ENCODE results near the gene MAP2K7.
"Not testable (repeated sequence)": the region's sequence is repeated elsewhere in the genome, so short reads cannot be mapped to it uniquely, and the experiment has no call there.

MAP2K7 gene

DNA sequence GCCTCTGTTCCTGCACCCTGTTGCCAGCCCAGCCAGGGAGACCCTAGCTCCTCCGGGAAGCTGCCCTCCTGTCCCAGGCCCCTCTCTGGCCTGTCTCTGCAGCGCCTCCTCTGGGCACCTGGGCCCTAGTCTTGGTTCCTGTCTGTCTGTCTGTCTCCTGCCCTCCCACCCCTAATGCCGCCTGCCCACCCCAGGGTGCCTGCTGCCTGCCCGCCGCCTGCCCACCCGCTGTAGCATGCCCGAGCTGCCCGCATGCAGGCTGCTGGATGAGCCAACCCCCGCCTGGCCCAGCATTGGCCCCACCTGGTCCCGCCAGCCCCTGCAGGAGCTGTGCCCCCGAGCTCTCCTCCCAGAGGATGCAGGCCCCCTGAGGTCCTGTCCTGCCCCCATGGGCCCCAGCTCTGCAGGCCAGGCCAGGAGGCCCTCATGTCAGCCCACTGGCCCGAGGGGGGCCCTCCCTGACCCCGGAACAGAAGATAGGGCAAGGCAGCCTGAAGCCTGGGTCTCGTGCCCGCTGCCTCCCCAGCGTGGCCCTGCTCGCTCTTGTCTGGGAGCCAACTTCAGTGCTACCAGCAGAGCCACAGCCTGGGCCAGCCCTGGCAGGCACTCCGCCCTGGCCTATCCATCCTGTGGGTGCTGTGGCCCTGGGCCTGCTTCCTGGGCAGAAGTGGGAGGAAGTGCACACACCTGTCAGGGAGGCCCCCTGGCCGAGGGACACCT is 5.2 kb downstream of the MAP2K7 start:
- DNase-seq = no peak

DNA sequence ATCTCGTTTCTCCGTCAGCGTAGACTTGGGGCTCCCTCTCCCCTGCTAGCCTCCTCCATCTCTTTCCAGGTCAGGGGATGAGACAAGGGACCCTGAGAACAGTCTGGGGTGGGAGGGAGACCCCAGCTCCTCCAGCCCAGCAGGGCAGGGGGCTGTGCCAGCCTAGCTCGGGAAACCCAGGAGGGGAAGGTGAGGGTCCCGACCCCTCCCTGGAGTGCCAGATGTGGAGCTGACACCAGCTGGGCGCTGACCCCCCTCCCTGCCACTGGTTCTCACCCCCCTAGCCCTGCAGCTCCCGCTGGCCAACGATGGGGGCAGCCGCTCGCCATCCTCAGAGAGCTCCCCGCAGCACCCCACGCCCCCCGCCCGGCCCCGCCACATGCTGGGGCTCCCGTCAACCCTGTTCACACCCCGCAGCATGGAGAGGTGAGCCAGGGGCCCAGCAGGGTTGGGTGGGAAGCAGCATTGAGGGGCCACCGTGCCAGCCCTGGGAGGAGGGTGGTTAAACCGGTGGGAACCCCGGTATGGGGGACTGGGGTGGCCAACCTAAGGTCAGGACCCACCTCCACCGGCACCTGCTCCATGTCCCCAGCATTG is 5.9 kb downstream of the MAP2K7 start:
- no peak for DNase-seq

DNA sequence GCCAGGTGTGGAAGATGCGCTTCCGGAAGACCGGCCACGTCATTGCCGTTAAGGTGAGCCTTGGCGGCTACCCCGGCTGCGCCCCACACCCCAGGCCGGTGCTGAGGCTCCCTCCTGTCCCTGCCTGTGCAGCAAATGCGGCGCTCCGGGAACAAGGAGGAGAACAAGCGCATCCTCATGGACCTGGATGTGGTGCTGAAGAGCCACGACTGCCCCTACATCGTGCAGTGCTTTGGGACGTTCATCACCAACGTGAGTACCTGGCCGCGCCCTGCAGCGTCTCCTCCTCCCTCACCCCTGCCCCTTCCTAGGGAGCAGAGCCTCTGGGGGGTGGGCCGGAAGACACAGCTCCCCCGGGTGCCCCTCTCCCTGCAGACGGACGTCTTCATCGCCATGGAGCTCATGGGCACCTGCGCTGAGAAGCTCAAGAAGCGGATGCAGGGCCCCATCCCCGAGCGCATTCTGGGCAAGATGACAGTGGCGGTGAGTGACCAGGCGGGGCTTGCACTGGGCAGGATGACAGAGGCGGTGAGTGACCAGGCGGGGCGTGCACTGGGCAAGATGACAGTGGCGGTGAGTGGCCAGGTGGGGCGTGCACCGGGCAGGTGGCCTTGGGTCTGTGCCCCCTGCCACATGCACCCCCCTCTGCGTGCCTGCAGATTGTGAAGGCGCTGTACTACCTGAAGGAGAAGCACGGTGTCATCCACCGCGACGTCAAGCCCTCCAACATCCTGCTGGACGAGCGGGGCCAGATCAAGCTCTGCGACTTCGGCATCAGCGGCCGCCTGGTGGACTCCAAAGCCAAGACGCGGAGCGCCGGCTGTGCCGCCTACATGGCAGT is 6.9 kb downstream of the MAP2K7 start:
- no peak for DNase-seq

DNA sequence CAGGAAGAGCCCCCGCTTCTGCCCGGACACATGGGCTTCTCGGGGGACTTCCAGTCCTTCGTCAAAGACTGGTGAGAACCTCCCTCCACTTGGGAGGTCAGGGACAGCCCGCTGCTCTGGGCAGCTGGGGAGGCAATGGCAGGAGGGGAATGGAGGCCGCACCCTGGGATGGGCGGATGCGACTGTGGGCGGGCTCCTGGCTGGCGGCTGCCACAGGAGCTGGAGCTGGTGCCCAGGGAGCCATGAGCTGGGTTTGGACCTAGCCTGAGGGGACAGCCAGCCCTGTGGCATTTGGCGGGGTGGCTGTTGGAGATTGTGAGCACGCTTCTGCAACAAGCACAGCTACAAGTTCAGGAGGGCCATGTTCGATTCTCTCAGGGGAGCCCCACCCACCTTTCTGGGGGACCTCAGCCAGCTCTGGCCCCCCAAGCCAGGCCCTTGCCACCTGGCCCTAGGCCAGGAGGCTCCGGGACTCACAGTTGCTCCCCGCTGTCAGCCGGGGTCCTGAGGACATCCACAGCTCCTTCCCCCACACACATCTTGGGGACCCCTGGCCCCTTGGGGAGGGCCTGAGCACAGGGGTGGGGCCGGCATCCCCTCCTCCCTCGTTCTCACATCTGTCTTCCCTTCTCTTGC is 7.9 kb downstream of the MAP2K7 start:
- DNase-seq = no peak

DNA sequence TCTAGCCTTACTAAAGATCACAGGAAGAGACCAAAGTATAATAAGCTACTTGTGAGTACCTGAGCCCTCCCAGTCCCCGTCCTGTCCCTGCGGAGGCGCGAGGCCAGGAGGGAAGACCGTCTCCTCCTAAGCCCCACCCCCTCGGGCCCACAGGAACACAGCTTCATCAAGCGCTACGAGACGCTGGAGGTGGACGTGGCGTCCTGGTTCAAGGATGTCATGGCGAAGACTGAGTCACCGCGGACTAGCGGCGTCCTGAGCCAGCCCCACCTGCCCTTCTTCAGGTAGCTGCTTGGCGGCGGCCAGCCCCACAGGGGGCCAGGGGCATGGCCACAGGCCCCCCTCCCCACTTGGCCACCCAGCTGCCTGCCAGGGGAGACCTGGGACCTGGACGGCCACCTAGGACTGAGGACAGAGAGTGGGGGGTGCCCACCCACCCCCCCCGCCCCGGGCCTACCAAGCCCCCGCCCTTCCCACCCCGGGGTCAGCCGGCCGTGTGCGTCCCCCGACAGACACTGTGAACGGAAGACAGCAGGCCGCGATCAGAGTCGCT is 8.5 kb downstream of the MAP2K7 start:
- DNase-seq = no peak

DNA sequence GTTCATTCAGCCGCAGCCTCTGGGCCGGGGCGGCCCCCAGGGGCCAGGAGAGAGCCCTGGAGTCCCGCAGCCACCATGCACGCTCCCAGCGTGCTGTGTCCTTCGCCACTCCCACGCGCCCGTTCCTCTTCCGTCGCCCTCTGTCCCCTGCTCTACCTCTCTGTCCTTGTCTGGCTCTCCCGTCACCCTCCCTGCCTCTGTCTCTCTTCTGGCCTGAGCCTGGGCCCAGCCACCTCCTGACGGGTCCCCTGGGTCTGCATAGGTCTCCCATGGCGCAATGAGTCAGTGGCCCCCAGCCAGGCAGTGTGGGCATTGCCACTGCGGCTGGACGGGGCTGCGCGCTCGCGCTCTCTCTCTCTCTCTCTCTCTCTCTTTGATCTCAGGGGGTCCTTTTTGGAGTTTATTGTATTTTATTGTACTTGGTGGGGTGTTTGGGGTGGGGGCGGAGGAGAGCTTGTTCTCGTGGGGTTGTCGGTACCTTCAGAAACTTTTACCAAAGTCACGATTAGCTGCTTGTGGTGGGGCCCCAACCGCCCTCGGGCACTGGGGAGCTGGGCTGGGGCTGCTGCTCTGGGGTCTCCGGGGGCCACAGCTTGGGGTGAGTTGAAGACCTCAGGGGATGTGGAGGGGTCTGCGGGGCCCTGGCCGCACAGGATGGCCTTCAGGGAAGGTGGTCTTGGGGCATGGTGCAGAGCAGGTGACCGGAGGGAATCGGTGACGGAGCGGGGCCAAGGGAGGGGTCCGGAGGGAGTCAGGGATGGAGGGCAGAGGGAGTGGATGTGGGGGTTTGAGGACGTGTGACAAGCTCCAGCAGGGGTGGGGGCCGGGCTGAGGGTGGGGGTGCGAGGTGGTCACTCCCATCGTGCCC is 9.3 kb downstream of the MAP2K7 start:
- DNase-seq = no peak

DNA sequence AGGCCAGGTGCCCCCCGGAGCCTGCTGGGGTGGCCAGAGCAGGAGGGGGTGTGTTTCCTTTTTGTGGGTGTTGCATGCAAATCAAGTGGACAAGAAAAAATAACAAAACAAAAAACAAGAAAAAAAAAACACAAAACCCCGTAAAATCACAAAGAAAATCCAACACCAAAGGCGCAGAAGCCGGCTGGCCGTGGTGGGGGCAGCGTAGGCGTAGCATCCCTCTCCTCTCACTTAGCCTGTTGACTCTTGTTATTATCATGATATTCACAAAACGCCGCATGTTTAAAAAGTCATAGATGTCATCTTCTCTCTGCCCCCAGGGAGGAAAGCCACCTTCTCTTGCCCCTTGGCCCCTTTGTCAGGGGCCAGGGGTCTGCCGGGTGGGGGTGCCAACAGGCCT is 10.0 kb downstream of the MAP2K7 start:
- no peak for DNase-seq

DNA sequence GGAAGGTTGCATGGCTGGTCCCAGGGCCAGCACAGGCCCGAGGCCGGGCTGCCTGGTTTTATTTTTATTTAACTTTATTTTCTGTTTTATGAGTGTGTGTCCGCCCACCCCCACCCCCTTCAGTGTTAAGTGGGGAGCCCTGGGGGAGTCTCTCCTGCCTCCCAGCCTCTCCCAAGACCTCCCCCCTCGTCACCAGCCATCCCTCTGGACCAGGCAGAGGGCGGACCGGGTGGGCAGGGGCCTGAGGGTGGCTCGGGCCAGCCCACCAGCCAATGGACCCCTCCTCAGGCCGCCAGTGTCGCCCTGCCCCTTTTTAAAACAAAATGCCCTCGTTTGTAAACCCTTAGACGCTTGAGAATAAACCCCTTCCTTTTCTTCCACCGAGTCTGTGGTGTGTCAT is 10.4 kb downstream of the MAP2K7 start:
- DNase-seq = no peak

DNA sequence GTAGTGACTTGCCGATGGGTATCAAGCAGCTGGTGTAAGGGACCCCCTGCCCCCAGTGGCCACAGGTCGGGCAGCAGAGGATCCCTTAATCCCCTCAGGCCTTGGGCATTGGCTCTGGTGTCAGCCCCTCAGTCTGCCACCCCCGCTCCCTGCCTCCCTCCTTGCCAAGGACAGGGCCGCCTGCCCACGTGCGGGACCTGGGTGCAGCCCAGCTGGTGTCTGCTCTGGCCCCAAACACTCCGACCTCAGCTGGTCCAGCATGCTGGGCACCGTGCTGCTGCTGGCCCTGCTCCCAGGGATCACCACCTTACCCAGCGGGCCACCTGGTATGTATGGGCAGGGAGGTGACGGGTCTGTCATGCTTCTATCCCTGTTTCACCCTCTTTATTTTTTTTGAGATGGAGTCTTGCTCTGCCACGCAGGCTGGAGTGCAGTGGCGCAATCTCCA is 10.9 kb downstream of the MAP2K7 start, which contains the start of gene TGFBR3L:
Gene TGFBR3L, plus strand, starts transcription at position 233 of the 448 bp plus-strand sequence.
- no peak for DNase-seq

DNA sequence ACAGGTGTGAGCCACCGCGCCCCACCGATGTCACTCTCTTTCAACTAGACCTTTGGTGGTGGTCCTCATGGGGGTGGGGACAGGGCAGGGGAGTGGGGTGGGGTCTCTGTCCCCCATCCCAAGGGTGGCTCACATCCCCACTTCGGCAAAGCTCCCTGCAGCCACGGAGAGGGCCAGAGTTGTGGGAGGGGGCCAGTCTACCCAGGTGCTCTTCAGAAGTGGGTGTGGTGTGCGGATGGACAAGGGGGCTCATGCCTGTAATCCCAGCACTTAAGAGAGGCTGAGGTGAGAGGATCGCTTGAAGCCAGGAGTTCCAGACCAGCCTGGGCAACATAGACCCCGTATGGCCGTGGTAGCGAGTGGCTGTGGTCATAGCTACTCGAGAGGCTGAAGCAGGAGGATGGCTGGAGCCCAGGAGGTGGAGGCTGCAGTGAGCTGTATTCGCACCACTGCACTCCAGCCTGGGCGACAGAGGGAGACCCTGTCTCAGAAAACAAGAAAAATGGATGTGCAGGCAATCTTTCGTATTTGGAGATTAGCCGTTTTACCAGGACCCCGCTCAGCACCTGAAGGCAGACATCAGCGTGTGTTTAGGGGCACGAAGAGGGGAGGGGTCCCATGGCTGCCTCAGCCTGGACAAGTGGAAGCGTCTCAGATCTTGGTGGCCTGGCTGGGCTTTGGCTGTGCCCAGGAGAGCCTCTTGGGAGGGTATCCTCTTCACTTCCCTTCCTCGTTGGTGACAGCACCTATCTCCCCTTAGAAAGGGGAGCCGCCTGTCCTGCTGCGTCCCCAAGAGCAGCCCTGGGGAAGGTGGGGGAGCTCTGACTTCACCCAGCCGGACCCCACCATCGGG is 11.8 kb downstream of the MAP2K7 start:
- no peak for DNase-seq

DNA sequence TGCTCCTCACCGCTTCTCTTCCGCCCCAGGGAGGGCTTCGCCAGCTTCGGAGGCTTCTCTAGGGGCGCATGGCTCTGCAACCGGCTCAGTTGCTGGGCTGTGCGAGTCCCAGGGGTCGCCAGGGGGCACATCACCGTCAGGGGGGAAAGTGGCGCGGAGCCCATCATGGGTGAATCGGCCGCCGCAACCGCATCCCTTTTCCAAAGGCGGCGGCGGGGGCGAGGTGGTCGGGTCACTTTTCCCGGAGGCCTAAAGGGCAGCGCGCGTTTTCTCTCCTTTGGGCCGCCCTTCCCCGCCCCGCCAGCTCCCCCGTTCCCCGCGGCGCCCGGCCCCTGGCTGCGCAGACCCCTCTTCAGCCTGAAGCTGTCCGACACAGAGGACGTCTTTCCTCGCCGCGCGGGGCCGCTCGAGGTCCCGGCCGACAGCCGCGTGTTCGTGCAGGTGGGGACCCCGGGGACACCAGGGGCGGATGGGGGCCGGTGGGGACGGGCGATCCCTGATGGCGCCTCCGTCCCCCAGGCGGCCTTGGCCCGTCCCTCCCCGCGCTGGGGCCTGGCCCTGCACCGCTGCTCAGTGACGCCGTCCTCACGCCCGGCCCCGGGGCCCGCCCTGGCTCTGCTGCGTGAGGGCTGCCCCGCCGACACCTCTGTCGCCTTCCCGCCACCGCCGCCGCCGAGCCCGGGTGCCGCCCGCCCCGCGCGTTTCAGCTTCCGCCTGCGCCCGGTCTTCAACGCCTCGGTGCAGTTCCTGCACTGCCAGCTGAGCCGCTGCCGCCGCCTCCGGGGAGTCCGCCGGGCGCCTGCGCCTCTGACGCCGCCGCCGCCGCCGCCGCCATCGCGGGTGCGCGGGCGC is 12.7 kb downstream of the MAP2K7 start:
- peak; percentile 39 for DNase-seq

DNA sequence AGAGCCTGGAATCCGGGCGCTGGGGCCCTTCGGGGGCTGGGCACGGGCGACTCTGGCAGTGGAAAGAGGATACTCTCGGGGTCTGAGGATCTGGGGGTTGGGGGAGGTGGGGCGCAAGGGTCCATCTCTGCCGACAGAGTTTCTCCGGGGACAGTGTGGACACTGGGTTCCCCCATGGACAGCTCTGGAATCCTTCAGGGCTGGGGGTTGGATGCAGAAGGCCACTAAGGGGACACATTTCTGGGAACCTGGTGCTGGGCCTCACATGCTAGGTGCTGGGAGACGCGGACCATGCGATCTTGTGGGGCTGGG is 13.2 kb downstream of the MAP2K7 start:
- no peak for DNase-seq

DNA sequence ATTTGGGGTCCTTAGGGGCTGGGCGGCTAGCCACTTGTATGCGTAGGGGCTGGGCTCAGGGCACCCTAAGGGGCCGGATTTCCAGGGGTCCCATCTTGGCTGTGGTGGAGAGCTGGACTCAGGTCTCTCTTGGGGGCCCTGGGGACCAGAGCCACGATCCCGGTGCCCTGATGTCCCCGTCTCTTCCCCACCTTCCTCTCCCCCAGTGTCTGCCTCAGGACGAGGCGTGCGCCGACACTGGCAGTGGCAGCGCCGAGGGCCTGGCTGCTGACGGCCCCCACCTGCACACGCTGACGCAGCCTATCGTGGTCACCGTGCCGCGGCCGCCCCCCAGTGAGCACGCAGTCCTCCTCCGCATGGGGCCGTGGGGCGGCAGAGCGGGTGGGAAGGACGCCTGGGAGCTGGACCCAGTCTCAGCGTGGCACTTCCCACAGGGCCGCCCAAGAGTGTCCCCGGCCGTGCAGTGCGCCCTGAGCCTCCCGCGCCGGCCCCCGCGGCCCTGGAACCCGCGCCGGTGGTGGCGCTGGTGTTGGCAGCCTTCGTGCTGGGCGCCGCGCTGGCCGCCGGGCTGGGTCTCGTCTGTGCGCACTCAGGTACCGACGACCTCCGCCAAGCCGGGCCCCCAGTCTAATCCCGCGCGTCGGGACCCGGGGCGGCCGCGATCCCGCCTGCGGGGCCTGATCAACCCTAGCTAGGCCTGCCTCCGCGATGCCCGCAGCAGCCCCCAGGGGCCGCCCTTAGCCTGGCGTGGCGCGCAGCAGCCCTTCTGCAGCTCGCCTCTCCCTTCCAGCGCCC is 13.8 kb downstream of the MAP2K7 start:
- peak; percentile 62 for DNase-seq

DNA sequence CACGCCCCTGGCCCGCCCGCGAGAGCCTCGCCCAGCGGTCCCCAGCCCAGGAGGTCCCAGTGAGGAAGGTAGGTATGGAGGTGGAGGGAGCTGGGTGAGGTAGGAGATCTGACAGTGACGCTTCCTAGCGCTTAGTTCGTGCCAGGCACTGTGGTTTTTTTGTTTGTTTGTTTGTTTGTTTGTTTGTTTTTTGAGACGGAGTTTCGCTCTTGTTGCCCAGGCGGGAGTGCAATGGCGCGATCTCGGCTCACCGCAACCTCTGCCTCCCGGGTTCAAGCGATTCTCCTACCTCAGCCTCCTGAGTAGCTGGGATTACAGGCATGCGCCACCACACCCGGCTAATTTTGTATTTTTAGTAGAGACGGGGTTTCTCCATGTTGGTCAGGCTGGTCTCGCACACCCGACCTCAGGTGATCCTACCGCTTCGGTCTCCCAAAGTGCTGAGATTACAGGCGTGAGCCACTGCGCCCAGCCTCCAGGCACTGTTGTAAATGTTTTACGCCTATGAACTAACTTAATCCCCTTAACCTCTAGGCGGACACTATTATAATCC is 14.5 kb downstream of the MAP2K7 start:
- DNase-seq = not testable (repeated sequence)

DNA sequence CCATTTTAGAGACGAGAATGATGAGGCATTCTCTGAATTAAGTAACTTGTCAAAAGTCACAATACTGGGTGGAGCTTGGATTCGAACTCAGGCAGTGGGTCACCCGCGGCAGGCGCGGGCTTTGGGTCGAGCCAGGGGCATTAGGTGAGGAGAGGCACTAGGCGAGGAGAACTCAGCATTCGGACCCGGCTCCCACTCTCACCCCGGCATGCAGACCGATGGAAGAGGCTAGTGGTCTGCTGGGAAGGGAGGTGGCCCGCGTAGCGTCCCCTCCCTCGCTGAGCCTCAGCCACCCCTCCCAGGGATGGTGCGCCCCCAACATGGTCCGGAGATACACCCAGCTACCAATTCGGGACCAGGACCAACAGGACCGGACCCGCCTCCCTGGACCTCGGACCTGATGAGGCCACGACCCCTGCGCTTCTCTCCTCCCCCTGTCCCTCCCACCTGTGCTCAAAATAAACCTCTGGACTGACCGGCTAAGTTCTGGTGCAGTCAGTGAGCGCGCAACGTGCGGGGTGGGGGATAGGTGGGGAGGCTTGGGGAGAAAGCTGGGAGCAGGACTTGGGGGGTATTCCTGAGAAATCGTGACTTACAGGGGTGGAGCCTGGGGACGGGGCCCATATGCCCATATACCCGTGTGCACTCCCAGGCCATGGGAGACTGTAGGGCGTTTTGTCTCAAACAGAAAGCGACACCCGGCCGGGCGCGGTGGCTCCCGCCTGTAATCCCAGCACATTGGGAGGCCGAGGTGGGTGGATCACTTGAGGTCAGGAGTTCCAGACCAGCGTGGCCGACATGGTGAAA is 15.1 kb downstream of the MAP2K7 start:
- no peak for DNase-seq

DNA sequence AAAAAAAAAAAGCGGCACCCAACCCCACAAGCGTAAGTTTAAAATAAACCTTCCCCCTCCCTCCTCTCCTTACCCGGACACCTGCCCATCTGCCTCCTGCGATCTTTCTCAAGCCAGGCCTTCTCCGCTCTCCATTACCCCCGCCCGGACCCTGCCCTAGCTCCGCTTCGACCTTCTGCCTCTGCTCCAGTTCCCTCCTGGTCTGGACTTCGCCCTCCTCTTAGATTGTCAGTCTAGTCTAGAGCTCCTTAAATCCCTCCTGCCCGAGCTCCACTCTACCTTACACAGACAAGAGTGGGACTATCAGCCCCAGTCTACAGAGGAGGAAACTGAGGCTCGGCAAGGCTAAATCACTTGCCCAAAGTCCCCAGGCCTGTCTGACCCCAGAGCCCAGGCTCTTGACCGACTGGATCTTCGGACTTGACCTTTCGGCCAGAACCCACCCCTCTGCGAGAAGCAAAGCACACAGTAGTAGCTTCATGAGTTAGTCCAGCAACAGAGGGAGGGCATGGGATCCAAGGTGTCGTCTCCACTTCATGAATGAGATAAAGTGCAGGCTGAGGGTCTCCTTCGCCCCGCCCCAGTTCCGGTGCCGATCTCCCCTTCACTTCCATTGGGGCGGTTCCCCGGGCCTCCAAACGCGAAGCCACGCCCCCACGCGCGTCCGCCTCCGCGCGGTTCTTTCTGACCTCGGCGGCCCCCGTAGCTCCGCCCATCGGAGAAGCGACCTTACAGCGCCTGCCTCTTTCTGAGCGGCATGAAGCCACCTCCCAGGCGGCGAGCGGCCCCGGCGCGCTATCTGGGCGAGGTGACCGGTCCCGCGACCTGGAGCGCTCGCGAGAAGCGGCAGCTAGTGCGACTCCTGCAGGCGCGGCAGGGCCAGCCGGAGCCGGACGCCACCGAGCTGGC is 16.2 kb downstream of the MAP2K7 start, which contains the start of gene SNAPC2:
Gene SNAPC2, plus strand, starts transcription at position 729 of the 909 bp plus-strand sequence. Its CDS starts 29 bp downstream, at position 758.
- DNase-seq = peak; percentile 95

All from activated CD4-positive, alpha-beta T cell treated with anti-CD3 and anti-CD28 coated beads, Interleukin-2, amount 50 U/mL, for 1 hour (primary cell).